SIG-M5 (cell line): ENCODE results near the gene TAS2R50.

Source experiments
- DNase-seq: peaks from one replicate; lab custom pipeline; 2025; lab: John Stamatoyannopoulos, UW

TAS2R50 gene

DNA sequence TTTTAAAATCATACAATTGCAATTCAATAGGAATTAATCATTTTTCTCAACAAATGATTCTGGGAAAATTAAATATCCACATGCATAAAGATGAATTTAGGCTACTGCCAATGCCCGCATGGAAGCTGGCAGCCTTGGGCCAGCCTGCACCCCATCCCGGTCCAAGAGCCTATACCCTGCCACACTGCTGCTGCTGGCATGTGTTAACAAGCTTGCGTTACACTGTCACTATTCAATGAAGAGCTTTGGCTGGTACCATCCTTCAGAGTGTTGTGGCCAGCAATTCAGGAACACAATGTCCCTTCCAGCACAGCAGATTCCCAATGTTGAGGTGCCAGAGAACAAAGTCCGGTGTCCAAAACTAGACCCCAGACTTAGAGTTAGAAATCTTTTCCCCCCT lies 34.1 kb downstream of the TAS2R50 start:
- no peak for DNase-seq

GRCh38 chr12:10943167-10943566 lies 43.5 kb downstream of the TAS2R50 start:
- no peak for DNase-seq

DNA sequence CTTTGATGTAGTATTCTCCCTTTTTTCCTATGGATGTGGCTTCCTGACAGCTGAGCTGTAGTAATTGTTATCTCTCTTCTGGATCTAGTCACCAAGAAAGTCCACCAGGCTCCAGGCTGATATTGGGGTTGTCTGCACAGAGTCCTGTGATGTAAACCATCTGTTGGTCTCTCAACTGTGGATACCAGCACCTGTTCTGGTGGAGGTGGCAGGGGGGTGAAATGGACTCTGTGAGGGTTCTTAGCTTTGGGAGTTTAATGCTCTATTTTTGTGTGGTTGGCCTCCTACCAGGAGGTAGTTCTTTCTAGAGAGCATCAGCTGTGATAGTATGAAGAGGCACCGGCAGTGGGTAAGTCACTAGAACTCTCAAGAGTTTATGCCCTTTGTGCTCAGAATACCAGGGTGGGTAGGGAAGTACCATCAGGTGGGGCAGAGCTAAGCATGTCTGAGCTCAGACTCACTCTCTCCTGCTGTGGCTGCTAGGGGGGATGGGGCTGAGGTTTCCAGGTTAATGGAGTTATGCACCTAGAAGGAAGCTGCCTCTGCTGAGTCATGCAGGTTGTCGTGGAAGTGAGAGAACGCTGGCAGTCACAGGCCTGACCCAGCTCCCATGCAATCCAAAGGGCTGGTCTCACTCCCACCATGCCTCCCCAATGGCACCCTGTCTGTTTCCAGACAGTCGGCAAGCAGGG lies 44.6 kb downstream of the TAS2R50 start:
- DNase-seq = no peak

DNA sequence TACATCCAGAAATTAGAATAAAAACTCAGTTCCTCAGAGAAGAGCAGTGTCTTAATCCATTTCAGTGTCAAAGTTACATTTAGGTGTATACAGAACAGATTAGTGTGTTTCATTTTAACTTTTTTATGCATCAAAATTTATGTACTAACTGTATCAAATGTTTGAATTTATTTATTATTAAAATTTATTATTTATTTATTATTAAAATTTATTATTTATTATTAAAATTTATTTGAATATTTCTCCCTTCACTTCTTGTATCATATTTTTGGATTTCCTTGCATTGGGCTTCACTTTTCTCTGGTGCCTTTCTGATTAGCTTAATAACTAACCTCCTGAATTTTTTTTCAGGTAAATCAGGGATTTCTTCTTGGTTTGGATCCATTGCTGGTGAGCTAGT lies 45.3 kb downstream of the TAS2R50 start:
- DNase-seq = no peak

DNA sequence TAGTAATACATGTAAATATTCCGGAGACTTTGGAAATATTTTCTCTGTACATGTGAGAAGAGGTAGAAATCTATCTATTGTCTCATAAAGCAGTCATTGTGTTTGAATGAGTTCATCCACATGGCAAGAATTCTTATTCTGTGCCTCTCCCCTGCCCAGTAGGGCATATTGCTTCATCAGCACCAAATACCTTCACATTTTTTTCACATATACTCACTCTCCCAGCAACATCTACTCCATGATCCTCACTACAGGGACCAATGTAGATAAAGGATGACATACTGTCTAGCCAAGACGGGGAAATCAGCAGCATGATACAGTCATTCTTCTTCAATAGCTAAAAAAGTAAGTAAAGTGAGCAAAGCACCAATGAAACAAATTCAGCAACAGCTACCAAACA lies 46.3 kb downstream of the TAS2R50 start:
- no peak for DNase-seq

GRCh38 chr12:10939163-10939562 lies 47.5 kb downstream of the TAS2R50 start, which contains the start of gene TAS2R14:
Gene TAS2R14 (minus strand): TSS chr12:10939263. CDS start chr12:10939207, 56 bp downstream.
- DNase-seq = no peak

DNA sequence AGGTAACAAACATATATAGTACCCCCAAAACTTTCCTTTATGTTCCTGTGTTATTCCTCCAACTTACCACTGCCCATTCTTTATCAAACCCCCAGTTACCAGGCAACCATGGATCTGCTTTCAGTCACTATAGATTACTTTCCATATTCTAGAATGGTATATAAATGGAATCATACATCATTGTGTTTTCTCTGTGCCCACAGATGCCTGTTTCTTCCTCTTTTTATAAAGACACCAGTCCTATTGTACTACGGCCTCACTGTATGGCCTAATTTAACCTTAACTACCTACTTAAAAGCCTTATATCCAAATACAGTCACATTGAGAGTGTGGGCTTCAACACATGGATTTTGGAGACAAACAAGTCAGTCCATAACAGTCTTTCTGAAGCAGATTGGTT lies 50.2 kb downstream of the TAS2R50 start:
- no peak for DNase-seq
